HCT116 (cell line): Measurements from ENCODE around the gene UBN1. TPM values are rescaled to one million over a fixed set of nuclear protein-coding genes. Genes with fewer than 3 reads are reported as not detected.

Experiments used
- ATAC-seq: fragments of 200-7000 bp; cut with Tn5 transposase; 2 replicates; pipeline ENCODE4 v1.9.1; 2020; ENCODE audit warnings: mild to moderate bottlenecking, moderate library complexity
- BruUV-seq: library from RNA; stranded (reverse); fragments of 400-500 nt; replicated peaks from 2 replicates; lab custom pipeline; 2021; lab: Mats Ljungman, UMichigan
- CTCF ChIA-PET: fragments of 300-600 bp; sonication (Branson Sonifier 250); formaldehyde crosslinking; loops from one replicate; lab custom pipeline; 2021; ENCODE audit warnings: antibody characterized with exemption; lab: Charles Lee
- POLR2A ChIA-PET: fragments of 300-600, 350-600 bp; sonication (Branson Sonifier 250); formaldehyde crosslinking; loops from one replicate; lab custom pipeline; 2021; ENCODE audit warnings: antibody characterized with exemption; lab: Charles Lee
- RAD21 ChIA-PET, 2 experiments: fragments of 300-600 bp; sonication (Branson Sonifier 250); formaldehyde crosslinking; loops; one replicate each; lab custom pipeline; 2023; ENCODE audit warnings: low total read pairs in 2 of 2; ENCODE audit not compliant: uncharacterized antibody in 2 of 2, unreplicated experiment in 2 of 2, low non-redundant PET in 1 of 2; lab: Charles Lee
- DNase-seq: peaks from one replicate; pipeline ENCODE4 v3.0.0-alpha.2; 2010; ENCODE audit warnings: low read depth, low spot score
- H2AFZ ChIP-seq: fragments of 200-600 bp; shearing (Covaris generic), sonication (generic); 2 replicates; pipeline ENCODE4 v1.6.1; 2017; ENCODE audit warnings: low read depth, mixed run types, mixed read lengths, antibody characterized with exemption, low read length; ENCODE audit not compliant: poor library complexity, severe bottlenecking
- H3K27ac ChIP-seq: 2 replicates; pipeline ENCODE4 v1.5.1; 2012; ENCODE audit warnings: low read depth, low read length
- H3K27me3 ChIP-seq: fragments of 200-600 bp; sonication (generic); 2 replicates; pipeline ENCODE4 v1.6.1; 2016; ENCODE audit warnings: mixed run types, low read length, mixed read lengths; ENCODE audit not compliant: insufficient read depth
- H3K36me3 ChIP-seq, 2 experiments: fragments of 200-500 bp in 1 of 2; fragments of 200-600 bp in 1 of 2; sonication (Bioruptor generic) in 1 of 2; sonication (generic) in 1 of 2; 2 replicates each; pipeline versions ENCODE4 v1.5.1 to v1.6.1; 2014 to 2016; ENCODE audit warnings: low read length in 2 of 2, inconsistent platforms in 1 of 2, mixed read lengths in 1 of 2, mixed run types in 1 of 2; ENCODE audit not compliant: insufficient read depth in 2 of 2, control insufficient read depth in 1 of 2
- H3K4me1 ChIP-seq, 2 experiments: fragments of 200-600 bp in 1 of 2; sonication (generic) in 1 of 2; 2 replicates each; pipeline versions ENCODE4 v1.5.1 to v1.6.1; 2012 to 2017; ENCODE audit warnings: low read length in 2 of 2, inconsistent platforms in 1 of 2, mild to moderate bottlenecking in 1 of 2, mixed read lengths in 1 of 2, mixed run types in 1 of 2, moderate library complexity in 1 of 2; ENCODE audit not compliant: insufficient read depth in 2 of 2, control insufficient read depth in 1 of 2
- H3K4me2 ChIP-seq: fragments of 200-600 bp; sonication (generic); 2 replicates; pipeline ENCODE4 v1.6.1; 2017; ENCODE audit warnings: mixed run types, low read length, mixed read lengths
- H3K4me3 ChIP-seq, 2 experiments: fragments of 200-600 bp in 1 of 2; sonication (generic) in 1 of 2; replicated peaks in 1 of 2; 2 replicates each; pipeline ENCODE4 v1.5.1; 2011 to 2016; ENCODE audit warnings: low read length in 2 of 2, control low read depth in 1 of 2, low read depth in 1 of 2, mild to moderate bottlenecking in 1 of 2, mixed read lengths in 1 of 2, mixed run types in 1 of 2
- H3K79me2 ChIP-seq: fragments of 200-600 bp; sonication (generic); 2 replicates; pipeline ENCODE4 v1.6.1; 2017; ENCODE audit warnings: mild to moderate bottlenecking, mixed run types, low read length, moderate library complexity, mixed read lengths; ENCODE audit not compliant: insufficient read depth
- H3K9ac ChIP-seq: fragments of 200-600 bp; sonication (generic); 2 replicates; pipeline ENCODE4 v1.6.1; 2016; ENCODE audit warnings: low read length, mixed read lengths
- H3K9me2 ChIP-seq: fragments of 200-600 bp; sonication (generic), shearing (Covaris generic); 2 replicates; pipeline ENCODE4 v1.6.1; 2017; ENCODE audit warnings: mixed run types, mild to moderate bottlenecking, moderate library complexity; ENCODE audit not compliant: insufficient read depth
- H3K9me3 ChIP-seq, 2 experiments: fragments of 200-500 bp in 1 of 2; fragments of 200-600 bp in 1 of 2; sonication (Bioruptor generic) in 1 of 2; sonication (generic) in 1 of 2; 2 replicates each; pipeline ENCODE4 v1.6.1; 2014 to 2017; ENCODE audit warnings: low read length in 2 of 2, mixed read lengths in 2 of 2, inconsistent platforms in 1 of 2, low read depth in 1 of 2, mild to moderate bottlenecking in 1 of 2, mixed run types in 1 of 2, moderate library complexity in 1 of 2; ENCODE audit not compliant: control insufficient read depth in 1 of 2, insufficient read depth in 1 of 2
- H4K20me1 ChIP-seq: fragments of 200-600 bp; sonication (generic), shearing (Covaris generic); 2 replicates; pipeline ENCODE4 v1.6.1; 2017; ENCODE audit warnings: mixed run types, mild to moderate bottlenecking, moderate library complexity; ENCODE audit not compliant: insufficient read depth
- CEBPB ChIP-seq: IDR thresholded peaks from 2 replicates; pipeline ENCODE4 v1.6.1; 2012; ENCODE audit warnings: low read depth
- EGR1 ChIP-seq: IDR thresholded peaks from 2 replicates; pipeline ENCODE4 v1.6.1; 2012; ENCODE audit warnings: low read depth
- EZH2phosphoT487 ChIP-seq: fragments of 200-600 bp; IDR thresholded peaks from 2 replicates; pipeline ENCODE4 v1.6.1; 2018; ENCODE audit warnings: antibody characterized with exemption, borderline replicate concordance
- FOSL1 ChIP-seq: IDR thresholded peaks from 2 replicates; pipeline ENCODE4 v1.6.1; 2012; ENCODE audit warnings: low read depth
- JUND ChIP-seq: IDR thresholded peaks from 2 replicates; pipeline ENCODE4 v1.6.1; 2012
- POLR2A ChIP-seq: IDR thresholded peaks from 2 replicates; pipeline ENCODE4 v1.7.0; 2011; ENCODE audit warnings: borderline replicate concordance; ENCODE audit not compliant: insufficient read depth, insufficient read length; ENCODE audit errors: extremely low read depth
- RAD21 ChIP-seq: IDR thresholded peaks from 2 replicates; pipeline ENCODE4 v1.6.1; 2012; ENCODE audit warnings: low read depth, mild to moderate bottlenecking
- REST ChIP-seq: IDR thresholded peaks from 2 replicates; pipeline ENCODE4 v1.6.1; 2012; ENCODE audit warnings: low read depth
- SIN3A ChIP-seq: IDR thresholded peaks from 2 replicates; pipeline ENCODE4 v1.6.1; 2012; ENCODE audit warnings: low read depth
- SP1 ChIP-seq: IDR thresholded peaks from 2 replicates; pipeline ENCODE4 v1.6.1; 2012; ENCODE audit warnings: low read depth
- SRF ChIP-seq: IDR thresholded peaks from 2 replicates; pipeline ENCODE4 v1.6.1; 2012; ENCODE audit warnings: low read depth
- TCF7L2 ChIP-seq: IDR thresholded peaks from 2 replicates; pipeline ENCODE4 v1.7.0; 2011; ENCODE audit warnings: borderline replicate concordance, inconsistent platforms; ENCODE audit not compliant: insufficient read depth, insufficient read length; ENCODE audit errors: extremely low read depth
- YY1 ChIP-seq: IDR thresholded peaks from 2 replicates; pipeline ENCODE4 v1.6.1; 2011; ENCODE audit warnings: low read length, low read depth, moderate library complexity, mild to moderate bottlenecking; ENCODE audit not compliant: insufficient replicate concordance; ENCODE audit errors: extremely low read depth
- intact Hi-C: fragments of 100-400 bp; cut with micrococcal nuclease; formaldehyde crosslinking; loops from 2 replicates; pipeline ENCODE4 v1.10.0; 2022
- total RNA-seq: library from RNA; stranded (reverse); gene quantifications from one replicate; pipeline ENCODE4 v1.2.1, GENCODE V29; 2021; ENCODE audit not compliant: unreplicated experiment
- TF ChIP-seq, protein P1 (sequence below): IDR thresholded peaks from 2 replicates; pipeline ENCODE4 v1.6.1; 2011; ENCODE audit warnings: mild to moderate bottlenecking, low read length, moderate library complexity; ENCODE audit not compliant: insufficient replicate concordance; ENCODE audit errors: extremely low read depth
- TF ChIP-seq, protein P2 (sequence below), 3 experiments: fragments of 200-600 bp in 1 of 3; sonication (generic) in 1 of 3; IDR thresholded peaks in 2 of 3; conservative IDR thresholded peaks in 1 of 3; 2 replicates each; pipeline ENCODE4 v1.5.1; 2012 to 2017; ENCODE audit warnings: low read depth in 2 of 3, low read length in 2 of 3, antibody characterized with exemption in 1 of 3, borderline replicate concordance in 1 of 3, control low read depth in 1 of 3, mild to moderate bottlenecking in 1 of 3, mixed read lengths in 1 of 3, mixed run types in 1 of 3, moderate library complexity in 1 of 3; ENCODE audit not compliant: insufficient read depth in 1 of 3

Gene UBN1
- total RNA-seq, 1 experiment from 2014 or later = 31.9 TPM

- Histone ChIP-seq H3K4me2 (peak overlapping the region; percentile 22; the same call in 1 of the 2 replicates), H2AFZ (no peak overlapping the region), H3K9me2 (no peaks in the 10 kb centered on the region), H3K27me3 (no peaks in the 10 kb centered on the region), H3K9me3 (peaks cover 4 to 13% of the 10 kb centered on the region in 2 experiments; a peak in 2 of 4 replicates), H3K79me2 (no peaks in the 10 kb centered on the region; the same call in 1 of the 2 replicates), H3K36me3 (peaks cover 0 to 13% of the 10 kb centered on the region in 2 experiments; a peak in 1 of 4 replicates), H3K9ac (no peak overlapping the region), H3K27ac (no peak overlapping the region), H3K4me3 (no peak overlapping the region), H4K20me1 (no peaks in the 10 kb centered on the region), H3K4me1 (peaks cover 7 to 22% of the 10 kb centered on the region in 2 experiments; a peak in 3 of 4 replicates)
- RAD21 ChIA-PET = no interaction called here
- TF ChIP-seq POLR2A (no peak), EGR1 (no peak), EZH2phosphoT487 (no peak), YY1 (no peak), JUND (no peak), SIN3A (no peak), SP1 (no peak), CEBPB (no peak), FOSL1 (no peak), REST (no peak), TCF7L2 (no peak), RAD21 (no peak), SRF (no peak)
- TF ChIP-seq, protein P1, sequence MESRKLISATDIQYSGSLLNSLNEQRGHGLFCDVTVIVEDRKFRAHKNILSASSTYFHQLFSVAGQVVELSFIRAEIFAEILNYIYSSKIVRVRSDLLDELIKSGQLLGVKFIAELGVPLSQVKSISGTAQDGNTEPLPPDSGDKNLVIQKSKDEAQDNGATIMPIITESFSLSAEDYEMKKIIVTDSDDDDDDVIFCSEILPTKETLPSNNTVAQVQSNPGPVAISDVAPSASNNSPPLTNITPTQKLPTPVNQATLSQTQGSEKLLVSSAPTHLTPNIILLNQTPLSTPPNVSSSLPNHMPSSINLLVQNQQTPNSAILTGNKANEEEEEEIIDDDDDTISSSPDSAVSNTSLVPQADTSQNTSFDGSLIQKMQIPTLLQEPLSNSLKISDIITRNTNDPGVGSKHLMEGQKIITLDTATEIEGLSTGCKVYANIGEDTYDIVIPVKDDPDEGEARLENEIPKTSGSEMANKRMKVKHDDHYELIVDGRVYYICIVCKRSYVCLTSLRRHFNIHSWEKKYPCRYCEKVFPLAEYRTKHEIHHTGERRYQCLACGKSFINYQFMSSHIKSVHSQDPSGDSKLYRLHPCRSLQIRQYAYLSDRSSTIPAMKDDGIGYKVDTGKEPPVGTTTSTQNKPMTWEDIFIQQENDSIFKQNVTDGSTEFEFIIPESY = no peak
- TF ChIP-seq, protein P2, sequence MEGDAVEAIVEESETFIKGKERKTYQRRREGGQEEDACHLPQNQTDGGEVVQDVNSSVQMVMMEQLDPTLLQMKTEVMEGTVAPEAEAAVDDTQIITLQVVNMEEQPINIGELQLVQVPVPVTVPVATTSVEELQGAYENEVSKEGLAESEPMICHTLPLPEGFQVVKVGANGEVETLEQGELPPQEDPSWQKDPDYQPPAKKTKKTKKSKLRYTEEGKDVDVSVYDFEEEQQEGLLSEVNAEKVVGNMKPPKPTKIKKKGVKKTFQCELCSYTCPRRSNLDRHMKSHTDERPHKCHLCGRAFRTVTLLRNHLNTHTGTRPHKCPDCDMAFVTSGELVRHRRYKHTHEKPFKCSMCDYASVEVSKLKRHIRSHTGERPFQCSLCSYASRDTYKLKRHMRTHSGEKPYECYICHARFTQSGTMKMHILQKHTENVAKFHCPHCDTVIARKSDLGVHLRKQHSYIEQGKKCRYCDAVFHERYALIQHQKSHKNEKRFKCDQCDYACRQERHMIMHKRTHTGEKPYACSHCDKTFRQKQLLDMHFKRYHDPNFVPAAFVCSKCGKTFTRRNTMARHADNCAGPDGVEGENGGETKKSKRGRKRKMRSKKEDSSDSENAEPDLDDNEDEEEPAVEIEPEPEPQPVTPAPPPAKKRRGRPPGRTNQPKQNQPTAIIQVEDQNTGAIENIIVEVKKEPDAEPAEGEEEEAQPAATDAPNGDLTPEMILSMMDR (IDR thresholded peaks at IDR 0.05 in 2 of 3, conservative IDR thresholded peaks at IDR 0.05 in 1 of 3; ENCODE audit: borderline replicate concordance in 1 of 3, insufficient read depth in 1 of 3, low read depth in 2 of 3, low read length in 2 of 3) = no peak
- ATAC-seq = no peak
- no peak for DNase-seq
- intact Hi-C loops = no loop called here
- CTCF ChIA-PET = no interaction called here
- no TSS peak for BruUV-seq
- POLR2A ChIA-PET = no interaction called here
These were observed 78.5 kb downstream of the UBN1 start for GRCh38 chr16:4925791-4926190.
